GM18499 (cell line): Measurements from ENCODE around the gene SYNGR4.

Experiments used
- ATAC-seq: cut with Tn5 transposase; IDR thresholded peaks from one replicate; pipeline ENCODE4 v1.9.1; 2021; ENCODE audit warnings: moderate number of reproducible peaks; ENCODE audit not compliant: insufficient read depth, unreplicated experiment

SYNGR4 gene

GRCh38 chr19:48419158-48419920 lies 55.2 kb downstream of the SYNGR4 start:
- ATAC-seq, result no peak

GRCh38 chr19:48421548-48421947 lies 57.4 kb downstream of the SYNGR4 start:
- no peak for ATAC-seq

- no peak for ATAC-seq
Measured at GRCh38 chr19:48424694-48425219, 60.6 kb downstream of the SYNGR4 start.
